ENCODE measurements around the gene SPRYD4. TPM values are rescaled to one million over a fixed set of nuclear protein-coding genes. Genes with fewer than 3 reads are reported as not detected.

Gene SPRYD4
- total and polyA plus RNA-seq, 9 of the 15 experiments (the other 6 are each of a cell fraction or from before 2014, with no cell fraction given): 1.8 to 4.7 (median 2.8) TPM

DNA sequence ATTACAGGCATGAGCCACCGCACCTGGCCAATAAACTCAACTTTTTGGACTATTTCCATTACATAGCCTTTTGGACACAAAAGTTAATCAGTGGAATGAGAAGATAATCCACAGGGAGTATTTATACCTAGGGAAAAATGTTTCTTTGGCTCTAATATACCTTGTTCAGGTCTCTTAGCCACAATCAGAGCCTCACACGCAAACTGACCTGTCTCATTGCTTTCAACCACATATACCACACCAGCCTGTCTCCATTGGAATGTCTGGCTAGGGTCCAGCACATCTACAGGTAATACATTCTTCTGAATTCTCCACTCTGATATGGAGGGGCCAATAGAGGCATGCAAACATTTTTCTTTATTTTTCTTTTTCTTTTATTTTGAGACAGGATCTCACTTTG lies 49.5 kb downstream of the SPRYD4 start:
- Histone ChIP-seq H3K9ac (ENCODE audit: insufficient read depth in 1 of 2, low read depth in 2 of 2, low read length in 2 of 2) (no peak overlapping the region), H4K20me1 (replicated peaks; ENCODE audit: control insufficient read depth, insufficient read depth, low read length) (no peaks in the 10 kb centered on the region), H3K27ac (ENCODE audit: extremely low read depth, low read depth, low read length) (no peak overlapping the region), H3K27me3 (ENCODE audit: control insufficient read depth in 2 of 2, insufficient read depth in 2 of 2, low read length in 2 of 2) (no peaks in the 10 kb centered on the region), H3K9me1 (ENCODE audit: control insufficient read depth, insufficient read depth, low read length) (no peaks in the 10 kb centered on the region), H3K79me2 (ENCODE audit: control insufficient read depth, insufficient read depth, low read length) (no peaks in the 10 kb centered on the region), H3K4me3 (no peak overlapping the region), H3K4me1 (replicated peaks in 1 of 2; ENCODE audit: control insufficient read depth in 2 of 2, insufficient read depth in 2 of 2, low read length in 2 of 2) (peaks cover 3 to 7% of the 10 kb centered on the region in 2 experiments; a peak in 1 of 5 replicates), H3K4me2 (ENCODE audit: insufficient read depth, low read length) (no peak overlapping the region), H2AFZ (ENCODE audit: low read depth, low read length) (no peak overlapping the region), H3K36me3 (ENCODE audit: control insufficient read depth, insufficient read depth, low read length) (no peaks in the 10 kb centered on the region), H3K9me3 (replicated peaks; ENCODE audit: control insufficient read depth, insufficient read depth, low read depth, low read length) (no peaks in the 10 kb centered on the region)
- in situ Hi-C loops (cut with MboI) (no loop called here), intact Hi-C loops (cut with micrococcal nuclease) (no loop called here)
- no peak for FAIRE-seq
- ChIA-PET CTCF (ENCODE audit: low intra/inter-chr PET ratio) (no interaction called here), POLR2A (no interaction called here)
- no TSS peak for BruUV-seq (replicated peaks)
- WGBS (ENCODE audit: insufficient coverage, low coverage, missing lambda C conversion rate): 34% methylated on average over 2 of the region's 2 CpGs
- ATAC-seq: no peak
- no peak for TF ChIP-seq ELF4 (CRISPR knock-in tag; IDR thresholded peaks at IDR 0.05)
- TF ChIP-seq CBX5 (IDR thresholded peaks at IDR 0.05; ENCODE audit: borderline replicate concordance, low read depth): no peak
- TF ChIP-seq NCOA6 (IDR thresholded peaks at IDR 0.05): no peak
- DNase-seq (ENCODE audit: extremely low read depth in 1 of 4, low spot score in 3 of 4): no peak

DNA sequence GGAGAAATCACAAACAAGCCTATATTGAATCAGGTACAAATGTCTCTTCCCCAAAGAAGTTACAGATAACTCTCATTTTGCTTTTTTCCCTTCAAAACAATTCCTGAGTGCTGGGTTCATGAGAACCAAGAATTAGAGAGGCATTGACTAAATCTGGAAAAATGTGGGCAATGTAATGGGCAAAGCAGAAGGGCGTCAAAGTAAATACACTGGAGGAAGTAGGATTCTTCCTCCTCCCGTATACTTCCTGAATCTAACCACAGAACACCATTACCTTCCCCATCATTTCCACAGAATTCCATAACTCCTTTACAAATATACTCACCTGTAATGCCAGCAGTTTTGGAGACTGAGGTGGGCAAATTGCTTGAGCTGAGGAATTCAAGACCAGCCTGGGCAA lies 50.2 kb downstream of the SPRYD4 start:
- no peak for TF ChIP-seq TFAM (CRISPR knock-in tag; conservative IDR thresholded peaks at IDR 0.05)
- no peak for TF ChIP-seq NR2C1 (IDR thresholded peaks at IDR 0.05)
- TF ChIP-seq NR2C1 (tag; IDR thresholded peaks at IDR 0.05): no peak
- TF ChIP-seq, protein P1, sequence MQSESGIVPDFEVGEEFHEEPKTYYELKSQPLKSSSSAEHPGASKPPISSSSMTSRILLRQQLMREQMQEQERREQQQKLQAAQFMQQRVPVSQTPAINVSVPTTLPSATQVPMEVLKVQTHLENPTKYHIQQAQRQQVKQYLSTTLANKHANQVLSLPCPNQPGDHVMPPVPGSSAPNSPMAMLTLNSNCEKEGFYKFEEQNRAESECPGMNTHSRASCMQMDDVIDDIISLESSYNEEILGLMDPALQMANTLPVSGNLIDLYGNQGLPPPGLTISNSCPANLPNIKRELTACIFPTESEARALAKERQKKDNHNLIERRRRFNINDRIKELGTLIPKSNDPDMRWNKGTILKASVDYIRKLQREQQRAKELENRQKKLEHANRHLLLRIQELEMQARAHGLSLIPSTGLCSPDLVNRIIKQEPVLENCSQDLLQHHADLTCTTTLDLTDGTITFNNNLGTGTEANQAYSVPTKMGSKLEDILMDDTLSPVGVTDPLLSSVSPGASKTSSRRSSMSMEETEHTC (IDR thresholded peaks at IDR 0.05): no peak
- no peak for TF ChIP-seq ZNF778 (CRISPR knock-in tag; IDR thresholded peaks at IDR 0.05)
- no peak for TF ChIP-seq ZFP1 (CRISPR knock-in tag; IDR thresholded peaks at IDR 0.05)
- TF ChIP-seq ZNF133 (CRISPR knock-in tag; IDR thresholded peaks at IDR 0.05): no peak
- TF ChIP-seq RHOXF2B (CRISPR knock-in tag; conservative IDR thresholded peaks at IDR 0.05): no peak
- TF ChIP-seq, protein P2, sequence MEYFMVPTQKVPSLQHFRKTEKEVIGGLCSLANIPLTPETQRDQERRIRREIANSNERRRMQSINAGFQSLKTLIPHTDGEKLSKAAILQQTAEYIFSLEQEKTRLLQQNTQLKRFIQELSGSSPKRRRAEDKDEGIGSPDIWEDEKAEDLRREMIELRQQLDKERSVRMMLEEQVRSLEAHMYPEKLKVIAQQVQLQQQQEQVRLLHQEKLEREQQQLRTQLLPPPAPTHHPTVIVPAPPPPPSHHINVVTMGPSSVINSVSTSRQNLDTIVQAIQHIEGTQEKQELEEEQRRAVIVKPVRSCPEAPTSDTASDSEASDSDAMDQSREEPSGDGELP (CRISPR knock-in tag; IDR thresholded peaks at IDR 0.05; ENCODE audit: borderline replicate concordance): no peak
- TF ChIP-seq, protein P3, sequence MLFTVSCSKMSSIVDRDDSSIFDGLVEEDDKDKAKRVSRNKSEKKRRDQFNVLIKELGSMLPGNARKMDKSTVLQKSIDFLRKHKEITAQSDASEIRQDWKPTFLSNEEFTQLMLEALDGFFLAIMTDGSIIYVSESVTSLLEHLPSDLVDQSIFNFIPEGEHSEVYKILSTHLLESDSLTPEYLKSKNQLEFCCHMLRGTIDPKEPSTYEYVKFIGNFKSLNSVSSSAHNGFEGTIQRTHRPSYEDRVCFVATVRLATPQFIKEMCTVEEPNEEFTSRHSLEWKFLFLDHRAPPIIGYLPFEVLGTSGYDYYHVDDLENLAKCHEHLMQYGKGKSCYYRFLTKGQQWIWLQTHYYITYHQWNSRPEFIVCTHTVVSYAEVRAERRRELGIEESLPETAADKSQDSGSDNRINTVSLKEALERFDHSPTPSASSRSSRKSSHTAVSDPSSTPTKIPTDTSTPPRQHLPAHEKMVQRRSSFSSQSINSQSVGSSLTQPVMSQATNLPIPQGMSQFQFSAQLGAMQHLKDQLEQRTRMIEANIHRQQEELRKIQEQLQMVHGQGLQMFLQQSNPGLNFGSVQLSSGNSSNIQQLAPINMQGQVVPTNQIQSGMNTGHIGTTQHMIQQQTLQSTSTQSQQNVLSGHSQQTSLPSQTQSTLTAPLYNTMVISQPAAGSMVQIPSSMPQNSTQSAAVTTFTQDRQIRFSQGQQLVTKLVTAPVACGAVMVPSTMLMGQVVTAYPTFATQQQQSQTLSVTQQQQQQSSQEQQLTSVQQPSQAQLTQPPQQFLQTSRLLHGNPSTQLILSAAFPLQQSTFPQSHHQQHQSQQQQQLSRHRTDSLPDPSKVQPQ (CRISPR knock-in tag; IDR thresholded peaks at IDR 0.05; ENCODE audit: borderline replicate concordance): no peak
- CTCF ChIA-PET (ENCODE audit: low intra/inter-chr PET ratio): no interaction called here

More for the DNA sequence above, 50.2 kb downstream of the SPRYD4 start:
- POLR2A ChIA-PET: interaction anchor here (0.6 kb wide), 1 partner anchor 23 kb away, joined by 3 read pairs; no protein-coding TSS in a partner anchor
- Histone ChIP-seq H3K9me3 (replicated peaks; ENCODE audit: control insufficient read depth, insufficient read depth, low read depth, low read length) (no peaks in the 10 kb centered on the region), H3K9ac (ENCODE audit: insufficient read depth in 1 of 2, low read depth in 2 of 2, low read length in 2 of 2) (no peak overlapping the region), H4K20me1 (replicated peaks; ENCODE audit: control insufficient read depth, insufficient read depth, low read length) (no peaks in the 10 kb centered on the region), H3K9me1 (ENCODE audit: control insufficient read depth, insufficient read depth, low read length) (no peaks in the 10 kb centered on the region), H3K27ac (ENCODE audit: extremely low read depth, low read depth, low read length) (no peak overlapping the region), H3K4me2 (ENCODE audit: insufficient read depth, low read length) (no peak overlapping the region), H3K36me3 (ENCODE audit: control insufficient read depth, insufficient read depth, low read length) (no peaks in the 10 kb centered on the region), H3K4me1 (replicated peaks in 1 of 2; ENCODE audit: control insufficient read depth in 2 of 2, insufficient read depth in 2 of 2, low read length in 2 of 2) (peaks cover 3 to 7% of the 10 kb centered on the region in 2 experiments; a peak in 1 of 5 replicates), H2AFZ (ENCODE audit: low read depth, low read length) (no peak overlapping the region), H3K27me3 (ENCODE audit: control insufficient read depth in 2 of 2, insufficient read depth in 2 of 2, low read length in 2 of 2) (no peaks in the 10 kb centered on the region), H3K4me3 (no peak overlapping the region), H3K79me2 (ENCODE audit: control insufficient read depth, insufficient read depth, low read length) (no peaks in the 10 kb centered on the region)
- FAIRE-seq (no peak), DNase-seq (ENCODE audit: extremely low read depth in 1 of 4, low spot score in 3 of 4) (no peak), ATAC-seq (no peak)
- 13% methylated on average over 2 of the region's 2 CpGs for WGBS (ENCODE audit: insufficient coverage, low coverage, missing lambda C conversion rate)
- intact Hi-C loops (cut with micrococcal nuclease): no loop called here
- no TSS peak for BruUV-seq (replicated peaks)
- in situ Hi-C loops (cut with MboI): no loop called here

All from K562 (cell line).